ENCODE measurements around the gene AKR7A3.
A peak's percentile ranks its signal among the peaks of the same experiment; 100 is the strongest.
"Not testable (repeated sequence)": the region's sequence is repeated elsewhere in the genome, so short reads cannot be mapped to it uniquely, and the experiment has no call there.

Gene AKR7A3

DNA sequence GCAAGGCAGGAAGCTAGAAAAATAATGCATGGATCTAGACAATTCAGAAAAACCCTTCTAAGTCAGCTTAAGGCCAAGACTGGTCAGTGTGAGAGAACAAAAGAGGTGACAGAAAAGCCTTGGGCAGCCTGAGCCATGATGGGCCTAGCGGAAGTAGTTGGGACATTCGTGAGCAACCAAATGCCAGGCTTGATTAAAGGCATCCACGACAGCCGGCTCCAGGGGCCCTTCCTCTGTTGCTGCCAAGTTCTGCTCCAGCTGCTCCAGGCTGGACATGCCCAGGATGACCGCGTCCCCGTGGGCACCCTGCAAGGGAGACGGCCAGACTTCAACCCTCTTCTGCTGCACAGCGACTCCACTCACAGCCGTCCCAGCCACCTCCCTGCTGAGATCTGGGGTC, 15.5 kb upstream of the AKR7A3 start:
- DNase-seq; intact Hi-C loops (cut with DNase I): not testable (repeated sequence)

DNA sequence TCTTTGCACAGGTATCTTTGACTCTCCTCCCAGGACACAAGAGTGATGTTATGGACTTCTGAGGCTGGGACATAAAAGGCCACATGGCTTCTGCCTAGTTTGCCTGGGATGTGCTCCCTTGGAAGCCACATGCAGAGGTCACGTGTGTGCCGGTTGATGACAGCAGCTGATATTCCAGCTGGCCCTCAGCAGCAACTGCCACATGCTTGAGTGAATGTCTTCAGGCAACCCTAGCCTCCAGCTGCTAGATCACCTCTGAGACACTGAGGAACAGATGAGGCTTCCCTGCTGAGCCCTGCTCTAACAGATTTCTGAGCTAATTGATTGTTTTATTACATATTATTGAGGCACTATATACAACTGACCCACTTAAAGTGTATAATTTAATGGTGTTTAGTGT, 11.6 kb upstream of the AKR7A3 start:
- intact Hi-C loops (cut with DNase I) = no loop called here

DNA sequence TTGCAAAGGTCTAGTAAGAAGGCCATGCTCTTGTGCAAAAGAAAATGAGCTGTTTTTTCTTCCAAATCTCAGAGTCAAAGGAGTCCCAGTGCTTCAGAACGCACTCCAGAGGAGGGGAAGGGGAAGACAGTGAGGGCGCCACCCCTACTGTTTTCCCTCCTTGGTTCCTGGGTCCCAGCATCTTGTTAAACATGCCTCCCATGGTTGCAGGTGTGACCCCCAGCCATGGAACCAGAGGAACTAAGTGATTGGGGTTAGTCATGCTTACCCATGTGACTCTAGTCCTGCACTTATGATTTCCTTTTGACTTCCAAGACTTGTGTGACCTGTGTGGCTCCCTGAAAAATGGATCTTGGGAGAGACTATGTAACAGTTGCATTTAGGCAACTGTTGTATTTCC, 6.1 kb upstream of the AKR7A3 start:
- intact Hi-C loops (cut with DNase I) = no loop called here
- no peak for DNase-seq

More for the DNA sequence above, 11.6 kb upstream of the AKR7A3 start:
- no peak for DNase-seq

DNA sequence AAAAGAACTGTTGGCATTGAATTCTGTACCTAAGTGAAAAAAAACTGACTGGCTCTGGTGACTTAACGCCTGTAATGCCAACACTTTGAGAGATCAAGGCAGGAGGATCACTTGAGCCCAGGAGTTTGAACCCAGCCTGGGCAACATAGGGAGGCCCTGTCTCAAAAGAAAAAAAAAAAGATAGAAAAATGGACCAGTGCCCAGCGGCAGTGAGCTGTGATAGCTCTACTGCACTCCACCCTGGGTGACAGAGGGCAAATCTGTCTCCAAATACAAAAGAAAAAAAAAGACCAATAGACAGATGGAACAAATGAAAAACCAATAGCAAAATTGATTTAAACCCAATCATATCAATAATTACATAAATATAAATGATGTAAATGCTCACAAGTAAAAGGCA, 674 bp upstream of the AKR7A3 start:
- no peak for DNase-seq
- intact Hi-C loops (cut with DNase I) = no loop called here

DNA sequence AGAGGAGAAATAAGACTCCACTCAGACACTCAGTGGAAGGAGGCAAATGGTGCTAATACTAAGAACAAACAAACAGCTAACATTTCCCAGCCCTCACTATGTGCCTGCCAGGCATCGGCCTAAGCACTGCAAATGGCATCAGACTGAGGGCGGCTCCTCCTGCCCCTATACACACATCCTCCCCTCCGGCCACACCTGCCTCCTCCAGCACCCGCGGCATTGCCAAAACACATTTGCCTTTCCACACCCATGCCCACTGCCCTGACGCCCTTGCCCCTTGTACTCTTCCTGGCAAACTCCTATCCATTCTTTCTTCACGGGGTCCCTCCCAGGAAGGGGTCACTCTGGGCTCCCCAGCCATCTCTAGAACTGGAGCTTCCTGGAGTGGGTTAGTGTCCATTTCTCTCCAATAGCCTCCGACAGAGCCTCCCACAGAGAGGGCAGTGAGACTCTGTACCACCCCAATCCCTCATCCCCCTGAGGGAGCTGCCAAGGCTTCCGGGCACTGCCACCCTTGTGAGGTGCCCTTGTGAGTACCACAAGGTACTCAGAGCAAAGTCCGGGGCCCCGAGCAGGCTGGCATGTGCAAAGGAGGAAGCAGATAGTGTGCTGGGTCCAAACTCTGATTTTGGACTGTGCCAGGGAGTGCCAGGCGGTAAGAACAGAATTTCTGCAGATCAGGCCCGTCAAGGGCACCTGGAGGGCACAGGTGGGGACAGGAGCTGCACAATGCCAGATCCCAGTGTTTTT, 959 bp downstream of the AKR7A3 start:
- DNase-seq = peak in 1 of 10 donors; percentile 69
- intact Hi-C loops (cut with DNase I) = no loop called here

DNA sequence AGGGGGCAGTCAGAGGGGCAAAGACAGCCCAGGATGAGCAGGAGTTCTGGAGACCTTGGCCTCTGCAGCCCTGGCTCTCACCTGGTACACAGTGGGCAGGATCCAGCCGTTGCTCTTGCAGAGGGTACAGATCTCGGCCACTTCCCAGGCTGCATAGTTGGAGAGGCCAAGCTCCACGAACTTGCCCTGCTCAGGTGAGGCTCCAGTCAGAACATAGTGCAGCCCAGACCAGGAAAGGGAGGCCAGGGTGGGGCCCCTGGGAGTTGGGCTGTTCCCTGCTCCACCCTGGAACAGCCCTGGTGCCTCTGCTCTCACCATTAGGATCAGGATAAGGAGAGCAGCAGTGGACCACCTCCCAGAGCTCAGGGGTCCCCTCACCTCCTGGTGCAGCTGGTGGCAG, 2.8 kb downstream of the AKR7A3 start:
- intact Hi-C loops (cut with DNase I); DNase-seq: not testable (repeated sequence)

DNA sequence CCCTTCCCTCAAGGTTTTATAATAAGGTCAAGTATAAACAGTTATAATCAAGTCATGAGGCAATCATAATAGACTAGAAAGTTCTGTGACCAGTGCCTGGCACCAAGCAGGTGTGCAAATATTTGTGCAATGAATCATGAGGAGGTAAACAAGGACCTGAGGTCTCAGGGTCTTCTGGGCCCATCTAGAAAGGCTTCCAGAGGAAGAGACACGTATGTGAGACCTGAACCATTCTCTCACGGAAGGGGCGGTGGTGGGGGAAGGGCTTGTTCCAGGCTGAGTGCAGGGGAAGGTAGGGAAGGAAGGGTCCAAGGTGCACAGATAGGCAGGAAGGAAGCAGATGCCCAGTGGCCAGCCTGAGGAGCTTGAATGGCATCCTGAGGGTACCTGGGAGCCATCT, 3.2 kb downstream of the AKR7A3 start:
- intact Hi-C loops (cut with DNase I) = not testable (repeated sequence)

DNA sequence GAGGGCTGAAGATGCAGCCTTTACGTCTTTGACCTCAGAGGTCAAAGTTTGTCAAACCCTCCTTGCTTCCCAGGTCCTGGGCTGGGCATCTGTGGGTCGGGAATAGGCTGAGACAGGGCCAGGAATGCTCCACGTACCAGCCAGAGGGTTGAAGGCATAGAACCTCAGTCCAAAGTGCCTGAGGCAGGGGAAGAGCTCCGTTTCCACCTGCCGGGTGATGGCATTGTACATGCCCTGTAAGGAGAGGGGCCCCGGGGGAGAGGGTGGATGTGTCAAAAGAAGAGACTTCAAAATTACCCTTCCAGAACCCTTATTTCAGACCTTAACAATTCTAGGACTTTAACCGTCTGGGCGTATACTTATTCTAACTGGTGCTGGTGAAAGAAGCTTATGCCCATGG, 3.7 kb downstream of the AKR7A3 start:
- intact Hi-C loops (cut with DNase I) = no loop called here
- DNase-seq = no peak

More for the DNA sequence above, 3.2 kb downstream of the AKR7A3 start:
- not testable (repeated sequence) for DNase-seq

DNA sequence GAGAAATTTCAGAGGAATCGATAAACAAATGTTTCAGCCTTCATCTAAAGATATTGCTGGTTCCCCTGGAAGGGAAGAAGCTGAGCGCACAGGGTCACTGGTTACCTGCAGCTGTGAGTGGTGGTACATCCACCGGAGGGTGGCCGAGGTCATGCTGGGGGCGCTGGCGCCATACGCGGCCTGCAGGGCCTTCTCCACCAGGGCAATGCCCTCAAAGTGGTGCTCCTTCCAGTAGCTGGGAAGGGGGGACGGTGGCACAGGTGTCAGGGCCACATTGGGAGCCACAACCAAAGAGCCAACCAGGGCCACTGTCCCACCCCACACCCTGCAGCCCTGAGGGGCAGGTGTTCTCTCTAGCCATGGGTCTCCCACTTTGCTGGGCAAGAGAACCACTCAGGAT, 4.7 kb downstream of the AKR7A3 start:
- intact Hi-C loops (cut with DNase I) = no loop called here
- no peak for DNase-seq

DNA sequence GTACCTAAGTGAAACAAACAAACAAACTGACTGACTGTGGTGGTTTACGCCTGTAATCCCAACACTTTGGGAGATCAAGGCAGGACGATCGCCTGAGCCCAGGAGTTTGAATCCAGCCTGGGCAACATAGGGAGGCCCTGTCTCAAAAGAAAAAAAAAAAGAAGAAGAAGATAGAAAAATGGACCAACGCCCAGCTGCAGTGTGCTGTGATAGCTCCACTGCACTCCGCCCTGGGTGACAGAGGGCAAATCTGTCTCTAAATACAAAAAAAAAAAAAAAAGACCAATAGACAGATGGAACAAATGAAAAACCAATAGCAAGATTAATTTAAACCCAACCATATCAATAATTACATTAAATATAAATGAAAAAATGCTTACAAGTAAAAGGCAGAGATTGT, 13.9 kb downstream of the AKR7A3 start:
- intact Hi-C loops (cut with DNase I) = no loop called here
- no peak for DNase-seq

DNA sequence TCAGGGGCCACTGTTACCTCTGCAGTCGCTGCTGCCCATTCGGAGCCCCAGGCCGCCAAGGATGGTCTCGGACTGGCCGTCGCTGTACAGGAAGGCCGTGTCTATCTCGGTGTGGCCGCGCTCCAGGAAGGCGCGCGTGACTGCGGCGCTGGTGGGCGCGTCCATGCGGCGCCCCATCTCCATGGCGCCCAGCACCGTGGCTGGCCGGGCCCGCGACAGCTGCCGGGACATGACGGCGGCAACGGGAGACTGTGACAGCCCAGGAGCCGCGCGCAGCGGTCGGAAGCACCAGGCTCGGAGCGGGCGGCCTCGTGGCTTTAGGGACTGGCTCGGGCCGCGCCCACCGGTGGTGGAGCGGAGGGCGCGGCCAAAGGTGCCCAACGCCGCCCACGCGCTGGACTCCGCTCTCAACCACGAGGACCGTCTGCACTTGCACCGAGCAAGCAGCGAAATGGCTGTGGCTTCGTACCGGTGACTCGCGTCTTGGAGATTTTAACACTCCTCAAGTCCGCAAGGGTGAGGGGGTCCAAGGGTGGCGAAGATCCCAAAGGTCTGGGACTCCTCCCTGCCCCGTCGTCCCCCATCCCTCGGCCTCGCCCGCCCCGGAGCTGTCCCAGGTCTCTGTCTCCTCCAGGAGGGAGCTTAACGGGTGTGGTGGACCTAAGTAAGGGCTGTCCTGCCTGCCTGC, 14.6 kb downstream of the AKR7A3 start:
- DNase-seq; intact Hi-C loops (cut with DNase I): not testable (repeated sequence)

DNA sequence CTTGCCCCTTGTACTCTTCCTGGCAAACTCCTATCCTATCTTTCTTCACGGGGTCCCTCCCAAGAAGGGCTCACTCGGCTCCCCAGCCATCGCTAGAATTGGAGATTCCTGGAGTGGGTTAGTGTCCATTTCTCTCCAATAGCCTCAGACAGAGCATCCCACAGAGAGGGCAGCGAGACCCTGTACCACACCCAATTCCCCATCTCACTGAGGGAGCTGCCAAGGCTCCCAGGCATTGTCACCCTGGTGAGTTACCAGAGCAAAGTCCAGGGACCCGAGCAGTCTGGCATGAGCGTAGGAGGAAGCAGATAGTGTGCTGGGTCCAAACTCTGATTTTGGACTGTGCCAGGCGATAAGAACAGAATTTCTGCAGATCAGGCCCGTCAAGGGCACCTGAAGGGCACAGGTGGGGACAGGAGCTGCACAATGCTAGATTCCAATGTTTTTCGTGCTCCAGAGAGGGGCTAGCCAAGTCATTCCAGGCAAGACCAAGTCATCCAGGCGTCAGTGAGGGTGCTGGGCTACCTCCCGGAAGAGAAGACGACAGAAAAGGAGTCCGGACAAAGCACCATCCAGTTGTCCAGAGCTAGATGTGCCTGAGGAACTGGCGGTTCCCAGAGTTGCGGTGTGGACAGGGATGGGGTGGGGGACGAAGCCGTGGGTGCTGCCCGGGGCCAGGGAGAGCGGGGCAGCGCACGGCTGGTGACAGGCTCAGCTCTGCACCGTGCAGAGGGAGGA, 15.3 kb downstream of the AKR7A3 start:
- intact Hi-C loops (cut with DNase I) = no loop called here
- no peak for DNase-seq

DNA sequence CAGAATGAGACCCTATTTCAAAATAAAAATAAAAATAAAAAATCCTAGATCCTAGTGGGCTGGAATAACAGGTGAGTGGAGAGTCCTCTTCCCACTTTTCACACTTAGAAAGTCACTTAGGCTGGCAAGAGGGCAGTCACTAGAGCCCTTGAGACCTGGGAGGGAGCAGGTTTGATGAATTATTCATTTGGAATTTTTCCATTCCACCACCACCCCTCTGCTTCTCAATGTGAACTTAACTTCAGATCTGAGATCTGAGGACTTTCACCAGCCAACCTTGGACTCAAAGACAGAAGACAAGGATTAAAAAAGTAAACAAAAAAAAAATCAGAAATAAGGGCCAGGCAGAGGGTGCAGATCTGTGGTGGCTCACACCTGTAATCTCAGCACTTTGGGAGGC, 16.5 kb downstream of the AKR7A3 start:
- DNase-seq = no peak
- intact Hi-C loops (cut with DNase I) = no loop called here

DNA sequence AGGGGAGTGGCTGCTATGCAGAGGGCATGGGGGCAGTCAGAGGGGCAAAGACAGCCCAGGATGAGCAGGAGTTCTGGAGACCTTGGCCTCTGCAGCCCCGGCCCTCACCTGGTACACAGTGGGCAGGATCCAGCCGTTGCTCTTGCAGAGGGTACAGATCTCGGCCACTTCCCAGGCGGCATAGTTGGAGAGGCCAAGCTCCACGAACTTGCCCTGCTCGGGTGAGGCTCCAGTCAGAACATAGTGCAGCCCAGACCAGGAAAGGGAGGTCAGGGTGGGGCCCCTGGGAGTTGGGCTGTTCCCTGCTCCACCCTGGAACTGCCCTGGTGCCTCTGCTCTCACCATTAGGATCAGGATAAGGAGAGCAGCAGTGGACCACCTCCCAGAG, 18.2 kb downstream of the AKR7A3 start:
- DNase-seq; intact Hi-C loops (cut with DNase I): not testable (repeated sequence)

DNA sequence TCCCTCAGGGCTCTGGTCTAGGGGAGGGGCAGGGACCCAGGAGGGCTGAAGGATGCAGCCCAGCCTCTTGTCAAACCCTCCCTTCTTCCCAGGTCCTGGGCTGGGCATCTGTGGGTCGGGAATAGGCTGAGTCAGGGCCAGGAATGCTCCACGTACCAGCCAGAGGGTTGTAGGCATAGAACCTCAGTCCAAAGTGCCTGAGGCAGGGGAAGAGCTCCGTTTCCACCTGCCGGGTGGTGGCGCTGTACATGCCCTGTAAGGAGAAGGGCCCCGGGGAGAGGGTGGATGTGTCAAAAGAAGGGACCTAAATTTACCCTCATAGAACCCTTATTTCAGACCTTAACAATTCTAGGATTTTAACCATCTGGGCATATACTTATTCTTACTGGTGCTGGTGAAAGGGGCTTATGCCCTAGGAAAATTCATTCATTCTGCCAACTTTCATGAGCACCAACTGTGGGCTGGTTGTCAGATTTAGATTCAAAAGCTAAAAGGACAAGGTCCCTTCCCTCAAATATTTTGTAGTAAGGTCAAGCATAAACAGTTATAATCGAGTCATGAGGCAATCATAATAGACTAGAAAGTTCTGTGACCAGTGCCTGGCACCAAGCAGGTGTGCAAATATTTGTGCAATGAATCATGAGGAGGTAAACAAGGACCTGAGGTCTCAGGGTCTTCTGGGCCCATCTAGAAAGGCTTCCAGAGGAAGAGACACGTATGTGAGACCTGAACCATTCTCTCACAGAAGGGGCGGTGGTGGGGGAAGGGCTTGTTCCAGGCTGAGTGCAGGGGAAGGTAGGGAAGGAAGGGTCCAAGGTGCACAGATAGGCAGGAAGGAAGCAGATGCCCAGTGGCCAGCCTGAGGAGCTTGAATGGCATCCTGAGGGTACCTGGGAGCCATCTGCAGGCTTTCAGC, 18.9 kb downstream of the AKR7A3 start:
- DNase-seq; intact Hi-C loops (cut with DNase I): not testable (repeated sequence)

DNA sequence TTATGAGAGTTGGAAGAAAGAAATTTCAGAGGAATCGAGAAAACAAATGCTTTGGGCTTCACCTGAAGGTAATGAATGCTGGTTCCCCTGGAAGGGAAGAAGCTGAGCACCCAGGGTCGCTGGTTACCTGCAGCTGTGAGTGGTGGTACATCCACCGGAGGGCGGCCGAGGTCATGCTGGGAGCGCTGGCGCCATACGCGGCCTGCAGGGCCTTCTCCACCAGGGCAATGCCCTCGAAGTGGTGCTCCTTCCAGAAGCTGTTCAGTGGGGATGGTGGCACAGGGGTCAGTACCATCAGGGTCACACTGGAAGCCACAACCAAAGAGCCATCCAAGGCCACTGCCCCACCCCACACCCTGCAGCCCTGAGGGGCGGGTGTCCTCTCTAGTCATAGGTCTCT, 20.1 kb downstream of the AKR7A3 start:
- intact Hi-C loops (cut with DNase I) = no loop called here

DNA sequence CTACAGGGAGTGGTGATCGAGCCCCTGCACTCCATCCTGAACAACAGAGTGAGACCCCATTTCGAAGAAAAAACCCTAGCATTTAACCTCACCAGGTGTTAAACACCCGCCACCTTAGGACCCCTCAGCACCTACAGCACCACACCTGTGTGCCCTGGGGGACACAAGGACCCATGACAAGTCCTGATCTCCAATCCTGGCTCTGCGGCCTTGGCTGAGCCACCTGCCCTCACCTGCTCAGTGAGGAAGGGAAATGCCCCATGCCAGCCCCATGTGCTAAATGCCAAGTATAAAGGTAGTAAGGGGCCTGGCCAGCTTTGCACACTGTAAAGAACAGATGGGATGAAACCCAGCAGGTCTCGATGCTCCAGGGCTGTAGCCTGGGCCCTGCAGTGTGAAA, 25.8 kb downstream of the AKR7A3 start:
- intact Hi-C loops (cut with DNase I) = no loop called here
- peak in 2 of 10 donors; percentile 5 to 81 for DNase-seq

More for the DNA sequence above, 20.1 kb downstream of the AKR7A3 start:
- DNase-seq = no peak

DNA sequence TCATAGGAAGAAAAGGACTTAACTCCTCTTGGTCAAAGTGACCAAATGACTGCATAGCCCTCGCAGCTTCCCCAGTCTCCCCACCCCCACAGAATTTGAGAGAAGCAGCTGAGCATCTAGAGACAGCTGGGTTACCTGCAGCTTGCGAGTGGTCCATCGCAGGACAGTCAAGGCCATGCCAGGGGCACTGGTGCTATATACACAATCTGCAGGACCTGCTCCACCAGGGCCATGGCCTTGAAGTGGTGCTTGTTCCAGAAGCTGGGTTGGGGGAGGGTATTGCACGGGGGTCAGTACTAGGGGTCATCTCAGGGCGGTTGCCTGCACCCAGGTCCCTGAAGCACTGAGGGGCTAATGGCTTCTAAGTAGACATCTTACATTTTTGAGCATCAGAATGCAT, 26.5 kb downstream of the AKR7A3 start:
- peak in 2 of 10 donors; percentile 31 to 40 for DNase-seq
- intact Hi-C loops (cut with DNase I) = no loop called here

DNA sequence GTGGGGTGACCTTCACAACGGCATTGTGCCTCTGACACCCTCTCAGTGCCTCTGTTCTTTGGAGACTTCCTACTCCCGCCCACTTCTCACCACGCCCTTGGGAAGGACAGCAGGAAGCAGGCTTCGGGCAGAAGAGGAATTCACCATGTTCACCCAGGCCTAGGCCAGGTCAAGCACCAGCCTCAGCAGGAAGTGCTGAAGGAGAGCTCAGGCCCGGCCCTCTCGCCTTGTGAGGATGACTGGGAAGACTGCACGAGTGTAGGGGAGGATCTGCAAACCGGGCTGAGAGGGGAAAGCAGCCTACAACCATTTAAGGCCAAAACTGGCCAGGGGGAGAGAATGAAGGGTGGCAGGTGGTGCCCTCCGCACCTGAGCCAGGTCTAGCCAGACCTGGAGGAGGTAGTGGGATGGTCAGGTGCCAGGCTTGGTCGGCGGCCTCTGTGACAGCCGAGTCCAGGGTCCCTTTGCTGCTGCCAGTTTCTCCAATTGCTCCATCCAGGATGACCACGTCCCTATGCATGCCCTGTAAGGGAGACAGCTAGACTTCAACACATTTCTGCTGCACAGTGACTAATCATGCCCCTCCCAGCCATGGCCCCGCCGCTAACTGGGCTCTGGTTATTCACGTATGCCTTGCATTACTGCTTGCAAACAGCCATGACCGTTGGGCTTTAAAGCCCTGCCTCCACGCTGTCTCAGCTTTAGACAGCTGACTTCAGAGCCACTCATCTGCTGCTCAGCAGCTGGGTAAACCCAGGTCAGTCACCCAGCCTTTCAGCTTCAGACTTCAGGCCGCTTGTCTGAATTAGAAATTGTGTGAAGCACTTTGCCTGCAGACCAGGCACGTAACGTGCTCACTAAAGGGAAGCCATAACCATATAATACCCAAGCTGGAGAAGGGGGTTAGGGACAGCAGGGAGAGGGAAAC, 28.1 kb downstream of the AKR7A3 start:
- DNase-seq = peak in 1 of 10 donors; percentile 80
- intact Hi-C loops (cut with DNase I) = no loop called here
